T47D (cell line): ENCODE measurements around the gene CORO2A.
"Not testable (repeated sequence)": the region's sequence is repeated elsewhere in the genome, so short reads cannot be mapped to it uniquely, and the experiment has no call there.

Experiments
- DNase-seq, 2 experiments: peaks; one replicate each; pipeline versions ENCODE4 v3.0.0 to v3.0.0-alpha.2; 2011 to 2012; ENCODE audit warnings: low read depth in 1 of 2, low spot score in 1 of 2
- JUND ChIP-seq: IDR thresholded peaks from 2 replicates; pipeline ENCODE4 v1.6.1; 2012; ENCODE audit warnings: low read depth
- in situ Hi-C: cut with HindIII; loops from 2 replicates; pipeline ENCODE4 v1.10.0; 2016; ENCODE audit warnings: low sequenced_read_pairs, low pct_unique_long_range_greater_than_20kb

CORO2A gene

DNA sequence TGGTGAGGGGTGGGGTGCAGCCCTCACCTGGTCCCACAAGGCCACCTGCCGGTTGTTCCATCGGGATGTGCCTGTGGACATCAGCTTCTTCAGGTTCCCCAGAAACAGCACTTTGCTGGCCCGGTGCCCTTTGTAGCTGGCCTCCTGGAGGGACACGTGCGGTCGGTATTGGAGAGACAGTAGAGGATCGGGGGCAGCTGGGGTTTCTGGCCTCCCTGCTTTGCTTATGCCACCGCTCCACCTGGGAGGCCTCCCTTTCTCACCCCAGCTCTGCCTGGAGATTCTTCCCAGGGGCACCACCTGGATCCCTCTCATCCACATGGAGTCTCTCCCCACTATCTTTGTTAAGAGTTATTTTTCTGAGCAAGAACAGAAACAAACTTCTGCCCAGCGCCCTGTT is 60.3 kb downstream of the CORO2A start:
- no peak for TF ChIP-seq JUND
- no peak for DNase-seq
- in situ Hi-C loops = no loop called here

DNA sequence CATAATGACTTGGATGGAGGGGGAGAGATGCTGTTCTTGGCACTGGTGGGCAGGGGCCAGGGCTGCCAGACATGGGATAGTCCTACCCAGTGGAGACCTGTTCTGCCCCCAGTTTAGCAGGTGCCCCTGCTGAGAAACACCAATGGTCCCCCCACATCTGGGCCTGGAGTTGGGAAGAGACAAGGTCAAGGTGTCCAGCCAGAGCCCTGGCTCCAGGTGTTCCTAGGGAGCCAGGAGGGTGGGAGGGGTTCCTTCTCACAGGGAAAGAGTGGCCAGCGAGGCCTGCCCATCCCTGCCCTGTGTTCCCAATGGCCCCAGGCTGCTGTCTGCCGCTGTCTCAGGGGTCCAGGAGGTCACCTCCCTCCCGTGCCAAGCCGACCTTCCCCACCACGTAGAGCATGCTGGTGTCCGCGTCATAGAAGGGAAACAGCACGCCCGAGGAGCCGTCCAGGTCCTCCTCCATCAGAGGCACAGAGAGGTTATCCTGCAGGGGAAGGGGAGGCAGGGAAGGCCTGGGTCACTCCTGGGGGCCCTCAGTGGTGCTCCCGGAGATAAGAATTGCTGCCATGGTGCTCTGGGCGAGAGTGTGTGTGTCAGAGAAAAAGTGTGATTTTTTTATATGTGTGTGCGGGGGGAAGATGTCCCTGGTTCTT is 61.7 kb downstream of the CORO2A start:
- no peak for DNase-seq
- no peak for TF ChIP-seq JUND
- in situ Hi-C loops = no loop called here

DNA sequence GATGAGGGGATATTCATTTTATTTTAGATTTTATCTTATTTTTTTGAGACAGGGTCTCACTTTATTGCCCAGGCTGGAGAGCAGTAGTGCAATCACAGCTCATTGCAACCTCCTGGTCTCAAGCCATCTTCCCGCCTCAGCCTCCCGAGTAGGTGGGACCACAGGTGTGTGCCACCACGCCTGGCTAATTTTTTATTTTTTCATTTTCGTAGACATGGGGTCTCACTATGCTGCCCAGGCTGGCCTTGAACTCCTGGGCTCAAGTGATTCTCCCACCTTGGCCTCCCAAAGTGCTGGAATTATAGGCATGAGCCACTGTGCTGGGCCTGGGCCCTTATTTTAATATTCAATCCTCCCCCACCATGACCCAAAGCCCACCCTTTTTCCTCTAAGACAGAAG is 62.4 kb downstream of the CORO2A start:
- in situ Hi-C loops, DNase-seq: not testable (repeated sequence)

DNA sequence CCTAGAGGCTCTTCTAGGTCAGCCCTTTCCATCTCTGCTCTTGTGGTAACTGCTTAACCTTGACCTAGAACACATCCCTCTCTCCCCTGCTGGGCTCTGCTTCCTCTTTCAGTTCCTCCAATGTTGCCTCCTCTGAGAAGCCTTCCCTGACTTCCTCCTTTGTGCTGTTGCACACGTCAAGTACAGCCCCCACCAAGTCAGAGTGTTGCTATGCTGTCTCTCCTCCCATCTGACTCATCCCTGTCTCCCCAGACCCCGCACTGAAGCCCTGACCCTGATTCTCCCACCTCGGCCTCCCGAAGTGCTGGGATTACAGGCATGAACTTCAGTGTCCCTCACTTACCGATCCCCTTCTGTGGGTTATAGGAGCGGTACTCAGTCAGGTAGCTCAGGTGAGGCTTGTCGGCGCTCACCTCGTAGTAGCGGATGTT is 63.0 kb downstream of the CORO2A start:
- no peak for DNase-seq
- no peak for TF ChIP-seq JUND
- in situ Hi-C loops = no loop called here

DNA sequence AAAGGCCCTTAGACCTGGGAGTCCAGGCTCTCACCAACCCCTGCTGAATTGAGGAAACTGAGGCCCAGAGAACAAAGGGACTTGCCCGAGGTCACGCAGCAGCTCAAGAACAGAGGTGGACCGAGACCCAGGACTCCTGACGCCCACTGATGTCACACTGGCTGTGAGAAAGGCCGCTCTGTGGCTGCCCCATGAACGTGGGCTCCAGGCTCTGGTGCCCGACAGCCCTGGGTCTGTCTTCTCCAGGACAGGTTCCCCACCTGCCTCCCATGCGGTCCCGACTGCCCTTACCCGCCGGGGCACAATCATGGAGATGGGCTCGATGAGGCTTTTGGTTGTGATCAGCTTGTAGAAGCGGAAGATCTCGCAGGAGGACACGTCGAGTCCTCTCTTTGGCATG is 64.1 kb downstream of the CORO2A start:
- no peak for TF ChIP-seq JUND
- in situ Hi-C loops = no loop called here
- no peak for DNase-seq

DNA sequence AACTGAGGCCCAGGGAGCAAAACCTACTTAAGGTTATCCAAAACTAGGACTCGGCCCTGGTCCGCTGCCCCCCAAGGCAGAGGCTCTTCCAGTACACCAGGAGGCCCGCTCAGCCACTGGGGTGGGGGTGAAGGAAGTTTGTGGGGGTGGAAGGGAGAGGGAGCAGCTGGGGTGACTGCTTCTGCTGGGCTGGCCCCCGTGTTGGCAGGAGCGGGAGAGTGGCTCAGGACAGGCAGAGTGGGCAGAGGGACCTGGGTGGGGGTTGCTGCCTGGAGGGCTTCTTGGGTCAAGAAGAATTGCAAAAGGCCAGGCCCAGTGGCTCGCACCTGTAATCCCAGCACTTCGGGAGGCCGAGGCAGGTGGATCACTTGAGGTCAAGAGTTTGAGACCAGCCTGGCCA is 65.2 kb downstream of the CORO2A start:
- no peak for TF ChIP-seq JUND
- no peak for DNase-seq
- in situ Hi-C loops = no loop called here

DNA sequence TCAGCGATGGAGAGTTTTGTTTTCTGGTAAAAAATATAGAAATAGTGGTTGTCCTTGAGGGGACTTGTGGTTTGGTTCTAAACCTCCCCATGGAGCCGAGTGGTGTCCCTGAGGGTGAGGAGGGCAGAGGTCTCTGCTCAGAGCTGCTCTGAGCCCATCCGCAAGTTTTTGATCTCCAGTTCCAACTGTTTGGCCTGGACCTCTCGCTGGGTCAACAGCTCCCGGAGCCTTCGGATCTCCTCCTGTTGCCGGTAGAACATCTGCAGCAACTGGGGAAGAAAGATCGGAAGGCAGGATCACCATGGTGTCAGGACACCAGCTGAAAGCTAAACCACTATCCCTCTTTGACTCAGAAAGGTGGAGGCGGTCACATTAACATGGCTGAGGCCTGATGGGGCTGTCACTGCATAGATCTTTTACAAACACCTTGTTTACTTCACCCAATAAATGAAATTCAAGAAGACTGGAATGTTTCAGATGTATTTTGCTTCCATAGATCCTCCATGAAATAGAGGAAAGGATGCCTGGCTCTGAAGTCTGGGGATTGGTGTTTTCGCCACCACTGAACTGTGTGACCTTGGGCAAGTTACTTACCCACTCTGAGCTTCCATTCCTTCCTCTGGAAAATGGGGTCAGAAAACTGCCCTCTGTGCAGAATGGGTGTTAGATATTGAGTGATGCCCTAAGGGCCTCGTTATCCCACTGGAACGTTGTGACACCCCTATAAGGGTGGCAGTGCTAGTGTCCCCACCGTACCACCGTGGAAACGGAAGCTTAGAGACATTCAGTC is 67.6 kb downstream of the CORO2A start:
- no peak for DNase-seq
- TF ChIP-seq JUND = no peak
- in situ Hi-C loops = no loop called here

DNA sequence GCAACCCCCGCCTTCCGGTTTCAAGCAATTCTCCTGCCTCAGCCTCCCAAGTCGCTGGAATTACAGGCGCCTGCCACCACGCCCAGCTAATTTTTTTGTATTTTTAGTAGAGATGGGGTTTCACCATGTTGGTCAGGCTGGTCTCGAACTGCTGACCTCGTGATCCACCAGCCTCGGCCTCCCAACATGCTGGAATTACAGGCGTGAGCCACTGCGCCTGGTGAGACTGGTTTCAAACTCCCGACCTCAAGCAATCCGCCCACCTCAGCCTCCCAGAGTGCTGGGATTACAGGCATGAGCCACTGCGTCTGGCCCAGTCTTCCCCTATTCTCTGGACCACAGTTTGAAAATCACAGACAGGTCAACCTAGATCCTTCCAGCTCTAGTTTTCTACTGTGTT is 68.3 kb downstream of the CORO2A start:
- in situ Hi-C loops, DNase-seq: not testable (repeated sequence)

DNA sequence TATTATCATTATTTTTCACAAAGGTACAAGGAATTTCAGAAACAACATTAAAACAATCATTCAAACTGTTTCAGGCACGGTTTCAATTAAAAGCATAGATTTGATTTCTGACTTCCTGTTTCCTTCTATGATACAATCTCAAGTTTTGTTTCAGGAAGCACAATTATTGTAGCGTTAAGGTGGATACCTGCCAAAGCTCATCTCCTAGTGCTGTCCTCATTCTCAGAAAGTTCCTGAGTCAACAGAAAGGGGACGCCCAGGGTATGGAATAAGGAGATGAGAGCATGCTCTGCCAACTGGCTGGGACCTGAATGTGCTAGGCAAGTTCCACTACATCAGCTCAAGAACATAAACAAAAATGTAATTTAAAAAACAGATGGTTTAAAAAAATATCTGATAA is 71.4 kb downstream of the CORO2A start:
- in situ Hi-C loops = no loop called here
- peak in 1 of 2 experiments; percentile 75 for DNase-seq
- TF ChIP-seq JUND = no peak

DNA sequence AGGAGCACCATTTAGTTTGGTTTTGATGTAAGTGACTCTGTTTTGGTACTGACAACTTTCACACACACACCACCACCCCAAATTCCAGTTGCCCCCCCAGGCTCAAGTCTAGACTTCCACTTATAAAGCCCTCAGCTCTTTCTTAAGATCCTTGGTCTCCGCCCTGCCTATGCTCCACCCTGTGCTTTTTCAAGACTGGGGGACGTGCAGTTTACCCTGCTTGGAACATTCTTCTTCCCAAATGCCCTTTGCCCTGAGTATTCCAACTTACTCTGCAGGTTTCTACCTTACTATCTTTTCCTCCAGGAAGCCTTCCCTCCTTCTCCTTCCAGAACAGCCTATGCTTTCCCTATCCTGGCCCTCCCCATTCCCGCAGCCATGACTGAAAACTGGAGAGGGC is 72.0 kb downstream of the CORO2A start:
- in situ Hi-C loops = no loop called here
- DNase-seq = no peak
- no peak for TF ChIP-seq JUND

DNA sequence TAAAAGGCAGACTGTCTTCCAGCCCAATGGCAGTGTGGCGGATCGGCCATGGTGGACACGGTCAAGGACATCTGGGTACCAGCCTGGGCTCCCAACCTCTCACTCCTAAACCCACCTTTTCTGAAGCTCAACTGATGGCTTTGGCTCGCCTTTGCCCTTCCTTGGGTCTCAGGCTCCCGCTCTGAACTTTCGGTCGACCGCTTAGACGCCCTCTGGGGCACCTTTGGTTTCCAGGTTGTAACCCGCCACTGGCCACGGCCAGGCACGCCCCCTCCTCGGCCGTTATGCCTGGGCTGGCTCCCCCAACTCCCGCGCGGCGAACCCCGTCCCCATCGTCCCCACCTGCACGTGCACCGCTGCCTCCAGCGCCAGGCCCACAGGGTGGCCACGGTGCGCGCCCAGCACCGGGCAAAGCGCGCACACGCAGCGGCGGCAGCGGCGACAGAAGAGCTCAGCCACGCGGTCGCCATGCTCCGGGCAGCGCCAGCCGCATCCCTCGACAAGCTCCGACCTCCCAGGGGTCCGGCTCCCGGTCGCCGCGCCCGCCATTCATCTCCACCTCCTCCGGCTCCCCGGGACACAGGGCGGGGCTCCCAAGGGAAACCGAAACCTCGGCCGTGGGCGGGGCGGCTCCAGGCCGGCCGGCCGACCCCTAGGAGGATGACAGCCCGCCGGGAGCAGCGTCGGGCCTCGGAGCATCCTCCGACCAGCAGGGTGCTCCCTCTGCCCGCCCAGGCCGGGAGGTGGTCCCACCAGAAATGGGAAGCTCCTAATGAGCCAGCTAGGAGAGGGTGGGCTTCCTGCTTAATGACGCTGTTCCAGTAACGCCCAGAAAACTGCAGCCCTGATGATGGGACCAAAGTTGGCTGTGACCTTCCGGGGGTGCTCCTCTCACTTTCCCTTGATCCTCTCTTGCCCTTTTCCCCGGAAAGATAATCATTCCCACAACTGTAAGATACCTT is 73.5 kb downstream of the CORO2A start, which contains the start of gene TRIM14:
Gene TRIM14, minus strand, starts transcription at position 583 of the 962 bp plus-strand sequence. Its CDS starts 34 bp downstream, at position 549.
- in situ Hi-C loops = no loop called here
- DNase-seq = peak; percentile 45 to 55
- TF ChIP-seq JUND = no peak

DNA sequence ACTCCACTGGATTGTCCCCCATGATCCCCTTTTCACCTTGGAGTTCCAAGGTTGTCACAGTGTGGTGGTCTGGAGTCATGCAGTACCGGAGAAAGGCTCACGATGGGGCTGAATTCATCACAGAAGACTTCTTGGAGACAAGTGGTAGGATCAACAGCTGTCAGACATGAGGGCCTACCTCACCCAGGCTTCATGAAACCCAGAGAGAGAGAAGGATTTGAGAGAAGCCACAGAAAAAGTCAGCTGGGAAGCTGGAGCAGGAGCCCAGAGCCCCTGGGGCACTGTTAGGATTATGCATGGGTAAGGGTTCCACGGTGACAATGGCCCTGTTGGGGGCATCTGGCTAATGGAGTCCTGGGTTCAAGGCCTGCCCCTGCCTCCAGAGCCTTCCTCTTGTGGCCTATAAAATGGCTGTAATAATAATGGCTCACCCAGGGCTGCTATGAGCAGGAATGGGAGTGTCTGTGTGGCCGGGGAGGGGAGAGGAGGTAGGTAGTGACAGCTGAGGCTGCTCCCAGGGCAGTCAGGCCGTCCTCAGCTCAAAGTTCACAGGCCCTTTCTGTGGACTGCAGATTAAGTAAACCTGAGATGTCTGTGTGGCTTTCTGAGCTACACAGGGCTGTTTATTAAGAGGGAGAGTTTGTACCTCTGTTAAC is 74.3 kb downstream of the CORO2A start:
- DNase-seq = peak; percentile 33 to 60
- in situ Hi-C loops = no loop called here
- no peak for TF ChIP-seq JUND

DNA sequence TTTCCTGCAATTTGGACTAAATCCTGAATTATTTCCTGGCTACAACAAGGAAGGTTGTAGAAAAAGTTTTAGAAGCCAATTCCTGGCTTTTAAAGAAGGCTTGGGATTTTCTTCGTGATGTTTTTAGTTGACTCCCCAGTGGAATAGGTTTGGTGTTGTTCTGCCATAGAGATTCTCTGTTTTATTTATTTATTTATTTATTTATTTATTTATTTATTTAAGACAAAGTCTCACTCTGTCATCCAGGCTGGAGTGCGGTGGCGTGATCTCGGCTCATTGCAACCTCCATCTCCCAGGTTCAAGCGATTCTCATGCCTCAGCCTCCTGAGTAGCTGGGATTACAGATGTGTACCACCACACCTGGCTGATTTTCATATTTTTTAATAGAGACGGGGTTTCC is 75.3 kb downstream of the CORO2A start:
- in situ Hi-C loops, DNase-seq: not testable (repeated sequence)
